C4-2B (cell line): ENCODE measurements around the gene POLN.
"Not testable (repeated sequence)": the region's sequence is repeated elsewhere in the genome, so short reads cannot be mapped to it uniquely, and the experiment has no call there.

ENCODE experiments used
- H3K27ac ChIP-seq: fragments of 450-650 bp; 2 replicates; pipeline ENCODE4 v1.5.1; 2017
- CTCF ChIP-seq: fragments of 450-650 bp; conservative IDR thresholded peaks from 2 replicates; pipeline ENCODE4 v1.5.1; 2017; ENCODE audit warnings: mild to moderate bottlenecking
- ZFX ChIP-seq: fragments of 450-650 bp; IDR thresholded peaks from 2 replicates; pipeline ENCODE4 v1.6.1; 2017

POLN gene

GRCh38 chr4:2042204-2042946 lies 199.5 kb downstream of the POLN start:
- H3K27ac ChIP-seq: peak overlapping the region; percentile 32; the same call in 1 of the 2 replicates
- TF ChIP-seq CTCF (no peak), ZFX (no peak)

- peak overlapping the region; percentile 32; the same call in 1 of the 2 replicates for H3K27ac ChIP-seq
- no peak for TF ChIP-seq CTCF
- no peak for TF ChIP-seq ZFX
Observed at GRCh38 chr4:2041239-2042130, 200.4 kb downstream of the POLN start.

- TF ChIP-seq CTCF (no peak), ZFX (no peak)
- no peak overlapping the region for H3K27ac ChIP-seq
Observed at GRCh38 chr4:2040391-2041238, 201.3 kb downstream of the POLN start.

- H3K27ac ChIP-seq: no peak overlapping the region
- TF ChIP-seq CTCF (no peak), ZFX (no peak)
Observed at GRCh38 chr4:2036866-2037265, 205.1 kb downstream of the POLN start.

- H3K27ac ChIP-seq: no peak overlapping the region
- no peak for TF ChIP-seq ZFX
- no peak for TF ChIP-seq CTCF
Observed at GRCh38 chr4:2036327-2036726, 205.6 kb downstream of the POLN start.

- H3K27ac ChIP-seq: not testable (repeated sequence)
Observed at GRCh38 chr4:2031161-2031560, 210.8 kb downstream of the POLN start.

- not testable (repeated sequence) for H3K27ac ChIP-seq
Observed at GRCh38 chr4:2027120-2027519, 214.8 kb downstream of the POLN start.

GRCh38 chr4:2025817-2026216 lies 216.1 kb downstream of the POLN start:
- TF ChIP-seq CTCF (no peak), ZFX (no peak)
- no peak overlapping the region for H3K27ac ChIP-seq
